Fibroblast of pulmonary artery (primary cell): ENCODE measurements around the gene RBM20.

Source experiments
- DNase-seq: peaks from one replicate; pipeline ENCODE4 v3.0.0-alpha.2; 2010; ENCODE audit warnings: low read depth
- H3K4me3 ChIP-seq: replicated peaks from 2 replicates; pipeline ENCODE4 v1.5.1; 2011; ENCODE audit warnings: low read depth, mild to moderate bottlenecking, control low read depth, low read length, moderate library complexity
- TF ChIP-seq, protein P1 (sequence below): IDR thresholded peaks from 2 replicates; pipeline ENCODE4 v1.5.1; 2011; ENCODE audit warnings: mild to moderate bottlenecking, control low read depth, low read length, inconsistent platforms; ENCODE audit errors: missing control alignments

RBM20 gene

DNA sequence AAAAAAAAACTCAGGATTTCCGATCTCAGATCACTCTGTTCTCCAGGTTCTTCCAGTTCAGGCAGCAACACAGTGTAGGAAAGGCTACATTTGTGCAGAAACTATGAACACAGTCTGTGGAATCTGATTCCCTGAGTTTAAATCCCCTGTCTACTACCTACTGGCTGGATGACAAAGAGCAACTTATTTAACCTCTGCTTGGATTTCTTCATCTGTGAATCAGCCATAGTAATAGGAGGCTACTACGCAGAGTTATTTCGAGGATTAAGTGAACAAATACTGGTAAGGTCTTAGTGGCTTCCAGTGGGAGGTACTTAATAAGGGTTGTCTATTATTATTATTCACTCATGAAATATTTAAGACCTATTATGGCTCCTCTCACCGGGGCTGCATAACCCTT is 183.3 kb downstream of the RBM20 start:
- TF ChIP-seq, protein P1, sequence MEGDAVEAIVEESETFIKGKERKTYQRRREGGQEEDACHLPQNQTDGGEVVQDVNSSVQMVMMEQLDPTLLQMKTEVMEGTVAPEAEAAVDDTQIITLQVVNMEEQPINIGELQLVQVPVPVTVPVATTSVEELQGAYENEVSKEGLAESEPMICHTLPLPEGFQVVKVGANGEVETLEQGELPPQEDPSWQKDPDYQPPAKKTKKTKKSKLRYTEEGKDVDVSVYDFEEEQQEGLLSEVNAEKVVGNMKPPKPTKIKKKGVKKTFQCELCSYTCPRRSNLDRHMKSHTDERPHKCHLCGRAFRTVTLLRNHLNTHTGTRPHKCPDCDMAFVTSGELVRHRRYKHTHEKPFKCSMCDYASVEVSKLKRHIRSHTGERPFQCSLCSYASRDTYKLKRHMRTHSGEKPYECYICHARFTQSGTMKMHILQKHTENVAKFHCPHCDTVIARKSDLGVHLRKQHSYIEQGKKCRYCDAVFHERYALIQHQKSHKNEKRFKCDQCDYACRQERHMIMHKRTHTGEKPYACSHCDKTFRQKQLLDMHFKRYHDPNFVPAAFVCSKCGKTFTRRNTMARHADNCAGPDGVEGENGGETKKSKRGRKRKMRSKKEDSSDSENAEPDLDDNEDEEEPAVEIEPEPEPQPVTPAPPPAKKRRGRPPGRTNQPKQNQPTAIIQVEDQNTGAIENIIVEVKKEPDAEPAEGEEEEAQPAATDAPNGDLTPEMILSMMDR = no peak
- no peak overlapping the region for H3K4me3 ChIP-seq
- DNase-seq = no peak

DNA sequence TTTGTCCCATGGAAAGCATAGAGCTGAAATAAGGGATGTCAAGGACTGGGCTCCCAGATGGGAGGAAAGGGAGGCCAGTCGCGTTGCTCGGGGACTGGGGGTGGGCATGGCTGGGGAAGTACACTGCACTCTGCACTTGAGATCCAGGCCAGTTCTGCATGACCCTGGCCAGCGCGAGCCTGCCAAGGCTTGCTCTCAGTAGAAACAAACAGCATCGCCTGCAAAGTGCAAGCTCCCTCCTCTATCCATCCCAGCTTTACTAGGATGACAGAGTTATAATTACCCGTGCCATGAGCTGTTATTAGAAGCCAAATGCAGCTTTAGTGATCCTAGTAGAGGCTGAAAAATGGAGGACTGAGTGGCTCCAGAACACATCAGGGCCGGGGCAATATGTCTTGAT is 183.7 kb downstream of the RBM20 start:
- no peak for DNase-seq
- no peak overlapping the region for H3K4me3 ChIP-seq
- TF ChIP-seq, protein P1 = no peak

DNA sequence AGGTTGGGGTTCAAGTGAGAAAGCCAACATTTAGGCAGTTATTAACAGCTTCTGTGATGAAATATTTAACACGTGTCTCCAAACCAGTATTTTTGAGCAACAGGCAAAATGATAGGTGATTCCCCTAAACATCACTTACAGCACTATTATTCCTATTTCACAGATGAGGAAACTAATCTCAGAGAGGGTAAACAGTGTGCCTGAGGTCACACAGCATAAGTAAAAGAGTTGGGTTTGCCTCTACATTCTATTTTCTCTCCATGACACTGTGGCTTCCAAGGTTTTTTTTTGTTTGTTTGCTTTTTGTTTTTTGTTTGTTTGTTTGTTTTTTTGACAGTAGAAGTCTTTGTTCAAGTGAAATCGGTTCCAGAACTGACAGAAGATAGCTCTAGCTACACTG is 184.4 kb downstream of the RBM20 start:
- H3K4me3 ChIP-seq = no peak overlapping the region
- TF ChIP-seq, protein P1 = no peak
- DNase-seq = no peak

DNA sequence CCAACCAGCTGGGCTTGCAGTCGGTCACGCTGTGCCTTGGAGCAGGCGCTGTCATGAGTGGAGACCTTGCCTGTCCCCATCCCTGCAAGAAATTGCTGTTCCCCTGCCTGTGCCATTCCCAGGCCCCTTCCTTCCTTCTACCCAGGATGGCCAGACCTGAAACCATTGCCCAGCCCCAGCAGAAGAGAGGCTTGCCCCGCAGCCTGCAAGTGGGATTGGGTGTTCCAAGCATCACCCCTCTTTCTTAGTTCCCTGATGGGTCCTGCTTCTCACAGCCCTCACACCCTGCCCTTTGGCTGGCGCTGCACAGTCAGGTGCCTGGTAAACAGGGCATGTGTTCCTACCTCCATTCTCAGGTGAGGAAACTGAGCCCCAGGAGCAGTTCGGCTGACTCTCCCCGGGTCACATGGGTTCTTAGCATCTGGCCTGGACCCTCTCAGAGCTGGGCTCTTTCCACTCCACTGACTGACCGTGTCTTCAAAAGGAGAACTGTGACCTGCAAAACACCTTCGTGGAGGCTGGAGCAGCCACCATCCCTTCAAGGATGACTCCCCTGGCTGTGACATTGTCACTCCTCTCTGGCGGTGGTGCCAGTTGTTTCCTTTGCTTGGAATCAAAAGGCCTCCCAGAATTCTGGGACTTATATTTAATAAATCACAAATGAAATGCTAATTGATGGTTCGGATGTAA is 185.7 kb downstream of the RBM20 start:
- DNase-seq = no peak
- H3K4me3 ChIP-seq = no peak overlapping the region
- TF ChIP-seq, protein P1 = no peak

DNA sequence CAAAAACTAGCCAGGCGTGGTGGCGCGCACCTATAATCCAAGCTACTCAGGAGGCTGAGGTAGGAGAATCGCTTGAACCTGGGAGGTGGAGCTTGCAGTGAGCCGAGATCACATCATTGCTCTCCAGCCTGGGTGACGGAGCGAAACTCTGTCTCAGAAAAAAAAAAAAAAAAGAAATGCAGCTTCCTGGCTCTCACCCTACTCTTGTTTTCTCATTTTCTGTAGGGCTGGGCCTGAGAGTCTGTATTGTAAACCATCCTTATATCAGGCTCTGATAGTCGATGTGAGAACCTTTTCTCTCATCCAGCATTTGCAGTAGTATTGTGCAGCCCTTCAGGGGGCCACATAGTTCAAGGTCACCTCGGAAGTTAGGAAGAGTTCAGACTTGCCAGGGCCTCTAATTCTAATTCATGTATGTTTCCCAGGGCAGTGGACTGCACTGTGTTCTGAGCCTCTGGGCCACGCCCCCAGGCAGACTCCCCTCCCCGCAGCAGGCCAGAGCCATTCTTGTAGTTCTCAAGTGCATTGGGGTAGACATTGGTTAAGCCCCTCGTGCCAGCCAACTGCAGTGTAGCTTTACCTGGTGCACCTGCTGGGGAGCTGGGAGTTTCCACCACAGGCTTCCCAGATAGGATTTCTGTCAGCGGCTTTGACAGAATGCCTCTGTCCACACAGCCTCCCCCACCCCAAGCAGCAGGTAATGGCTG is 189.3 kb downstream of the RBM20 start:
- no peak for DNase-seq
- no peak overlapping the region for H3K4me3 ChIP-seq
- TF ChIP-seq, protein P1 = no peak

DNA sequence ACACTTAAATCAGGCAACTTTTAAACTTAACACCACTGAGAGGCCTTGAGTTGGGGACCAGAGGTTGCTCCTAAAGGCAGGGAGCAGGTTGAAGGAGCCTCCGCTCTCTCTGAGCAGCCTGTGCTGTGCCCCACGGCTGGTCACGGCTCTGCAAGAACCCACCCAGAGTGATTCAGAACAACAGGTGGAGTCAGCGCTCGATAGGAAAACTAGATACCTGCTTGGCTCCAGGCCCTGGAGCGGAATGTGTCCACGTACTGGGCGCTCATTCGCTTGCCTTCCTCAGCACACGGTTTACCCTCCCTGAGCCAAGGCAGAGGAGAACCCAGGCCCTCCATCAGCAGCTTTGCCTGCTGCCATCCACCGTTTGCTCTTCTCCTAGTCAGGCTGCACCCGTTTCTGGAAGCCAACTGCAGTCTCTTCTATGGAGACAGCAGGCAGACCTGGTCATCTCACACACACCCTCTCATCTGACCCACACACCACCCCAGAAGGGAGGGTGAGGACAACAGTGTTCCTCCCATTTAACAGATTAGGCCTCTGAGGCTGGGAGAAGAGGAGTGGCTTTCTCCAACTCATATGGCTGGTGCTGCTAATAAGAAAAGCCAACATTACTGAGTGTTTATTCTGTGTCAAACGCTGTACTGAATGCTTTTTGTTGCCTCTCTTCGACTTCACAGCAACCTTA is 189.9 kb downstream of the RBM20 start:
- TF ChIP-seq, protein P1 = no peak
- H3K4me3 ChIP-seq = no peak overlapping the region
- DNase-seq = no peak
